ENCODE results near the gene UCK2. TPM values are rescaled to one million over a fixed set of nuclear protein-coding genes. Genes with fewer than 3 reads are reported as not detected.

UCK2 gene
- total RNA-seq, 1 donor from 2014 or later = 111 TPM

- peaks cover 29% of the 10 kb centered on the region for H3K4me1 Mint-ChIP-seq (ENCODE audit: low read depth, unreplicated experiment)
- peaks cover 18% of the 10 kb centered on the region for H3K36me3 Mint-ChIP-seq (ENCODE audit: low read depth, unreplicated experiment)
- H3K9me3 ChIP-seq (ENCODE audit: insufficient read depth, low read depth, low read length) = no peaks in the 10 kb centered on the region
- no peaks in the 10 kb centered on the region for H3K27me3 Mint-ChIP-seq (ENCODE audit: low read depth, unreplicated experiment)
- DNase-seq (ENCODE audit: low read depth) = no peak
- no peak overlapping the region for H3K27ac ChIP-seq (ENCODE audit: low read depth, low read length)
- no peak for TF ChIP-seq CTCF (IDR thresholded peaks at IDR 0.05; ENCODE audit: insufficient read depth, low read depth, low read length)
- TF ChIP-seq EZH2 (IDR thresholded peaks at IDR 0.05; ENCODE audit: insufficient read depth, low read length) = no peak
- peaks cover 96% of the 10 kb centered on the region for H3K79me2 ChIP-seq (ENCODE audit: insufficient read depth, low read length)
- peaks cover 58% of the 10 kb centered on the region for H4K20me1 ChIP-seq (ENCODE audit: insufficient read depth, low read length)
- FAIRE-seq = no peak
- no peak overlapping the region for H2AFZ ChIP-seq (ENCODE audit: low read depth, low read length)
- H3K4me3 ChIP-seq (ENCODE audit: insufficient read depth, low read depth, low read length) = no peak overlapping the region
- no peak overlapping the region for H3K4me2 ChIP-seq (ENCODE audit: low read length)
- no peak overlapping the region for H3K4me3 Mint-ChIP-seq (ENCODE audit: unreplicated experiment)
- no peaks in the 10 kb centered on the region for H3K27me3 ChIP-seq (ENCODE audit: insufficient read depth, low read length)
- H3K36me3 ChIP-seq (ENCODE audit: insufficient read depth, low read length) = no peaks in the 10 kb centered on the region
- H3K9me3 Mint-ChIP-seq (ENCODE audit: unreplicated experiment) = peaks cover 4% of the 10 kb centered on the region
- H3K9ac ChIP-seq (ENCODE audit: low read length) = no peak overlapping the region
- H3K4me1 ChIP-seq (ENCODE audit: insufficient read depth, low read length) = no peaks in the 10 kb centered on the region
- H3K27ac Mint-ChIP-seq (ENCODE audit: unreplicated experiment) = no peak overlapping the region
Measured at GRCh38 chr1:165880993-165881392, 53.6 kb downstream of the UCK2 start.

- Mint-ChIP-seq H3K4me3 (ENCODE audit: unreplicated experiment) (no peak overlapping the region), H3K9me3 (ENCODE audit: unreplicated experiment) (peaks cover 4% of the 10 kb centered on the region), H3K27me3 (ENCODE audit: low read depth, unreplicated experiment) (no peaks in the 10 kb centered on the region), H3K4me1 (ENCODE audit: low read depth, unreplicated experiment) (peaks cover 33% of the 10 kb centered on the region), H3K36me3 (ENCODE audit: low read depth, unreplicated experiment) (peaks cover 13% of the 10 kb centered on the region), H3K27ac (ENCODE audit: unreplicated experiment) (peak overlapping the region; percentile 50)
- Histone ChIP-seq H4K20me1 (ENCODE audit: insufficient read depth, low read length) (peaks cover 70% of the 10 kb centered on the region), H3K36me3 (ENCODE audit: insufficient read depth, low read length) (no peaks in the 10 kb centered on the region), H3K27me3 (ENCODE audit: insufficient read depth, low read length) (no peaks in the 10 kb centered on the region), H3K27ac (ENCODE audit: low read depth, low read length) (no peak overlapping the region), H3K9ac (ENCODE audit: low read length) (no peak overlapping the region), H3K4me3 (ENCODE audit: insufficient read depth, low read depth, low read length) (no peak overlapping the region), H3K4me2 (ENCODE audit: low read length) (no peak overlapping the region), H3K9me3 (ENCODE audit: insufficient read depth, low read depth, low read length) (no peaks in the 10 kb centered on the region), H3K4me1 (ENCODE audit: insufficient read depth, low read length) (no peaks in the 10 kb centered on the region), H2AFZ (ENCODE audit: low read depth, low read length) (no peak overlapping the region), H3K79me2 (ENCODE audit: insufficient read depth, low read length) (peaks cover 96% of the 10 kb centered on the region)
- DNase-seq (ENCODE audit: low read depth) = no peak
- no peak for FAIRE-seq
- TF ChIP-seq EZH2 (IDR thresholded peaks at IDR 0.05; ENCODE audit: insufficient read depth, low read length) (no peak), CTCF (IDR thresholded peaks at IDR 0.05; ENCODE audit: insufficient read depth, low read depth, low read length) (no peak)
Measured at GRCh38 chr1:165882168-165882837, 54.9 kb downstream of the UCK2 start.

DNA sequence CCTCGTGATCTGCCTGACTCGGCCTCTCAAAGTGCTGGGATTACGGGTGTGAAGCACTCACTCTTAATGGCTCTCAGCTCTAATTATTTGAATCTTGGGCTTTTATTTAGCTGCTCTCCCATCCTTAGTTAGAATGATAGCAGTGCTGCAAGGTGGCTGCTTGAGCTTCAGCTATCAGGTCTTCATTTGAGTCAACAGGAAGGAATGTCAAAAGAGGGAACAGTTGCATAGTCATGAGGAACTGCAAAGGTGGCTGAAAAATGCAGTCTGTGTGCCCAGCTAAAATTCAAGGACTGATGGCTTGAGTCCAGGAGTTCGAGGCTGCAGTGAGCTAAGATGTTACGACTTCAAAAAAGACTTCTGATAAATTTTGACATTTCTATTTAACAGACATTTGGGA, 55.6 kb downstream of the UCK2 start:
- H3K27ac ChIP-seq (ENCODE audit: low read depth, low read length) = no peak overlapping the region
- peaks cover 4% of the 10 kb centered on the region for H3K9me3 Mint-ChIP-seq (ENCODE audit: unreplicated experiment)
- no peaks in the 10 kb centered on the region for H3K27me3 Mint-ChIP-seq (ENCODE audit: low read depth, unreplicated experiment)
- peaks cover 13% of the 10 kb centered on the region for H3K36me3 Mint-ChIP-seq (ENCODE audit: low read depth, unreplicated experiment)
- no peaks in the 10 kb centered on the region for H3K9me3 ChIP-seq (ENCODE audit: insufficient read depth, low read depth, low read length)
- no peaks in the 10 kb centered on the region for H3K4me1 ChIP-seq (ENCODE audit: insufficient read depth, low read length)
- no peak overlapping the region for H3K4me3 ChIP-seq (ENCODE audit: insufficient read depth, low read depth, low read length)
- FAIRE-seq (no peak), DNase-seq (ENCODE audit: low read depth) (peak; percentile 50)
- H3K4me2 ChIP-seq (ENCODE audit: low read length) = no peak overlapping the region
- TF ChIP-seq EZH2 (IDR thresholded peaks at IDR 0.05; ENCODE audit: insufficient read depth, low read length) (no peak), CTCF (IDR thresholded peaks at IDR 0.05; ENCODE audit: insufficient read depth, low read depth, low read length) (no peak)
- no peak overlapping the region for H2AFZ ChIP-seq (ENCODE audit: low read depth, low read length)
- H3K27ac Mint-ChIP-seq (ENCODE audit: unreplicated experiment) = peak overlapping the region; percentile 73
- peaks cover 96% of the 10 kb centered on the region for H3K79me2 ChIP-seq (ENCODE audit: insufficient read depth, low read length)
- no peak overlapping the region for H3K4me3 Mint-ChIP-seq (ENCODE audit: unreplicated experiment)
- H3K4me1 Mint-ChIP-seq (ENCODE audit: low read depth, unreplicated experiment) = peaks cover 36% of the 10 kb centered on the region
- H3K36me3 ChIP-seq (ENCODE audit: insufficient read depth, low read length) = no peaks in the 10 kb centered on the region
- no peaks in the 10 kb centered on the region for H3K27me3 ChIP-seq (ENCODE audit: insufficient read depth, low read length)
- peaks cover 67% of the 10 kb centered on the region for H4K20me1 ChIP-seq (ENCODE audit: insufficient read depth, low read length)
- H3K9ac ChIP-seq (ENCODE audit: low read length) = no peak overlapping the region
